HepG2 (cell line): ENCODE results near the gene EVL. TPM values are rescaled to one million over a fixed set of nuclear protein-coding genes. Genes with fewer than 3 reads are reported as not detected.

ENCODE experiments used
- GABPB1 ChIP-seq: IDR thresholded peaks from 2 replicates; pipeline ENCODE4 v1.6.1; 2016; ENCODE audit warnings: mild to moderate bottlenecking, missing genetic modification reagents, moderate library complexity, missing compliant biosample characterization
- SMARCC2 ChIP-seq: fragments of 450-650 bp; IDR thresholded peaks from 2 replicates; pipeline ENCODE4 v1.6.1; 2017; ENCODE audit warnings: antibody characterized with exemption, mild to moderate bottlenecking
- XRCC5 ChIP-seq: fragments of 200-400 bp; formaldehyde crosslinking; optimal IDR thresholded peaks from 2 replicates; pipeline ENCODE3; 2017; ENCODE audit warnings: mild to moderate bottlenecking, low read length
- ZNF10 ChIP-seq: sonication (generic); formaldehyde crosslinking; IDR thresholded peaks from 2 replicates; pipeline ENCODE4 v1.4.0; 2020; ENCODE audit warnings: mild to moderate bottlenecking, low read depth, missing genetic modification reagents, borderline replicate concordance
- ZNF263 ChIP-seq: sonication (generic); formaldehyde crosslinking; IDR thresholded peaks from 2 replicates; pipeline ENCODE4 v1.4.0; 2020; ENCODE audit warnings: missing genetic modification reagents
- ZNF44 ChIP-seq: sonication (generic); formaldehyde crosslinking; IDR thresholded peaks from 2 replicates; pipeline ENCODE4 v1.5.1; 2020; ENCODE audit warnings: mild to moderate bottlenecking, missing genetic modification reagents
- ZNF556 ChIP-seq: sonication (generic); formaldehyde crosslinking; IDR thresholded peaks from 2 replicates; pipeline ENCODE4 v1.4.0; 2020; ENCODE audit warnings: mild to moderate bottlenecking, missing genetic modification reagents, borderline replicate concordance
- ZNF564 ChIP-seq: sonication (generic); formaldehyde crosslinking; IDR thresholded peaks from 2 replicates; pipeline ENCODE4 v1.8.1; 2023; ENCODE audit warnings: mild to moderate bottlenecking, missing genetic modification reagents
- polyA plus RNA-seq, 8 experiments: library from polyadenylated mRNA; depleted of rRNA in 3 of 8; stranded (reverse) in 7 of 8; unstranded in 1 of 8; fragments of >200 nt; fragmentation: Illumina TruSeq in 4 of 8; extraction: Trizol in 4 of 8; gene quantifications; 2 replicates each; pipeline versions ENCODE4 v1.2.1 to v1.2.3, GENCODE V29; 2011 to 2016; ENCODE audit warnings: low read depth in 4 of 8, missing spikeins in 1 of 8, mixed read lengths in 1 of 8; ENCODE audit not compliant: insufficient read depth in 1 of 8
- total RNA-seq, 5 experiments: library from RNA; depleted of rRNA; stranded (reverse); fragments of >200 nt; fragmentation: Illumina TruSeq; extraction: Trizol; gene quantifications; 2 replicates each; pipeline ENCODE4 v1.2.3, GENCODE V29; 2016; ENCODE audit warnings: low read depth in 1 of 5
- TF ChIP-seq, protein P1 (sequence below): sonication (generic); formaldehyde crosslinking; IDR thresholded peaks from 2 replicates; pipeline ENCODE4 v1.5.0; 2020; ENCODE audit warnings: mild to moderate bottlenecking, missing genetic modification reagents, borderline replicate concordance
- TF ChIP-seq, protein P2 (sequence below): sonication (generic); formaldehyde crosslinking; IDR thresholded peaks from 2 replicates; pipeline ENCODE4 v1.5.0; 2020; ENCODE audit warnings: mild to moderate bottlenecking, missing genetic modification reagents, borderline replicate concordance
- TF ChIP-seq, protein P3 (sequence below): sonication (generic); formaldehyde crosslinking; IDR thresholded peaks from 2 replicates; pipeline ENCODE4 v1.5.1; 2020; ENCODE audit warnings: mild to moderate bottlenecking, missing genetic modification reagents, moderate library complexity
- TF ChIP-seq, protein P4 (sequence below): sonication (generic); formaldehyde crosslinking; IDR thresholded peaks from 2 replicates; pipeline ENCODE4 v1.4.0; 2020; ENCODE audit warnings: missing genetic modification reagents

EVL gene
- total and polyA plus RNA-seq, 2 of the 13 experiments (the other 11 are each of a cell fraction or from before 2014, with no cell fraction given) = 15.1 to 31.2 TPM

DNA sequence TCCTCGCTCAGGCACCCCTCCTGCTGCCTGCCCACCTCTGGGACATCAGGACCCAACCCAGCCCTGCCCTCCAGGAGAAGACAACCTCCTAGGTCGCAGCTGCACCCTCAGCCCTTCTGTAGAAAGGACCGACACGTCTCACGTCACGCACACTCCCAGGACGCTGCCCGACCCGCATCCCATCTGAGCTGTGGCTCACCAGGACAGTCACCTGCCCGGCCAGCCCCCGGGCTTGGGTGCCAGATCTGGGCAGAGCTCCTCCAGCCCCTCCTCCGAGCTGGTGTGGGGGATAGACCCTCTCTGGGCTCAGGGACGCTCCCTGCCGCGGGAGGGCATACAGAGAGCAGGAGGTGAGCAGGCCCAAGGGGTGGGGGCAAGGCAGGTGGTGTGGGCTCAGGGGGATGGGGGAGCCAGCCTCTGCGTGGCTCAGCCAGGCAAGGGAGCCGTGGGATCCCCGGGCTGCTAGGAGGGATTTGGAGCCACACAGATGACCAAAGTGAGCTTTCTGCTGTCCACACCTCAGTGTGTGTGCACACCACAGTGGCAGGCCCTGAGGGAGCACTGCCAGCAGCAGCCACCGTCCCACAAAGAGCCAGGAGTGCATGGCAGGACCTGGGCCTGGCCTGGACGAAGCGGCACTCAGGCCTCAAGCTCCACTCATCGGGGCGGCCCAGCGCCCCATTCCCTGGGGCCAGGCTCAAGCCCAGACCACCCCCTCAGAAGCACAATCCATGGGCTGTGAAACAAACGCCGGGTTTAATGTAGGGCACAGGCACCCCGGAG lies 80.7 kb downstream of the EVL start (continued):
- TF ChIP-seq, protein P1, sequence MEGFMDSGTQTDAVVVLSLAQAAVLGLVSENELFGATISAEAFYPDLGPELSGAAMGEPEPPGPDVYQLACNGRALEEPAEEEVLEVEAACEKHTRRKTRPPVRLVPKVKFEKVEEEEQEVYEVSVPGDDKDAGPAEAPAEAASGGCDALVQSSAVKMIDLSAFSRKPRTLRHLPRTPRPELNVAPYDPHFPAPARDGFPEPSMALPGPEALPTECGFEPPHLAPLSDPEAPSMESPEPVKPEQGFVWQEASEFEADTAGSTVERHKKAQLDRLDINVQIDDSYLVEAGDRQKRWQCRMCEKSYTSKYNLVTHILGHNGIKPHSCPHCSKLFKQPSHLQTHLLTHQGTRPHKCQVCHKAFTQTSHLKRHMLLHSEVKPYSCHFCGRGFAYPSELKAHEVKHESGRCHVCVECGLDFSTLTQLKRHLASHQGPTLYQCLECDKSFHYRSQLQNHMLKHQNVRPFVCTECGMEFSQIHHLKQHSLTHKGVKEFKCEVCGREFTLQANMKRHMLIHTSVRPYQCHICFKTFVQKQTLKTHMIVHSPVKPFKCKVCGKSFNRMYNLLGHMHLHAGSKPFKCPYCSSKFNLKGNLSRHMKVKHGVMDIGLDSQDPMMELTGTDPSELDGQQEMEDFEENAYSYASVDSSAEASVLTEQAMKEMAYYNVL = 0 out of 2 replicates have a peak, but pooled peaks have one; percentile 10
- no peak for TF ChIP-seq ZNF44 (CRISPR knock-in tag)
- TF ChIP-seq ZNF10 (CRISPR knock-in tag) = no peak
- TF ChIP-seq, protein P2, sequence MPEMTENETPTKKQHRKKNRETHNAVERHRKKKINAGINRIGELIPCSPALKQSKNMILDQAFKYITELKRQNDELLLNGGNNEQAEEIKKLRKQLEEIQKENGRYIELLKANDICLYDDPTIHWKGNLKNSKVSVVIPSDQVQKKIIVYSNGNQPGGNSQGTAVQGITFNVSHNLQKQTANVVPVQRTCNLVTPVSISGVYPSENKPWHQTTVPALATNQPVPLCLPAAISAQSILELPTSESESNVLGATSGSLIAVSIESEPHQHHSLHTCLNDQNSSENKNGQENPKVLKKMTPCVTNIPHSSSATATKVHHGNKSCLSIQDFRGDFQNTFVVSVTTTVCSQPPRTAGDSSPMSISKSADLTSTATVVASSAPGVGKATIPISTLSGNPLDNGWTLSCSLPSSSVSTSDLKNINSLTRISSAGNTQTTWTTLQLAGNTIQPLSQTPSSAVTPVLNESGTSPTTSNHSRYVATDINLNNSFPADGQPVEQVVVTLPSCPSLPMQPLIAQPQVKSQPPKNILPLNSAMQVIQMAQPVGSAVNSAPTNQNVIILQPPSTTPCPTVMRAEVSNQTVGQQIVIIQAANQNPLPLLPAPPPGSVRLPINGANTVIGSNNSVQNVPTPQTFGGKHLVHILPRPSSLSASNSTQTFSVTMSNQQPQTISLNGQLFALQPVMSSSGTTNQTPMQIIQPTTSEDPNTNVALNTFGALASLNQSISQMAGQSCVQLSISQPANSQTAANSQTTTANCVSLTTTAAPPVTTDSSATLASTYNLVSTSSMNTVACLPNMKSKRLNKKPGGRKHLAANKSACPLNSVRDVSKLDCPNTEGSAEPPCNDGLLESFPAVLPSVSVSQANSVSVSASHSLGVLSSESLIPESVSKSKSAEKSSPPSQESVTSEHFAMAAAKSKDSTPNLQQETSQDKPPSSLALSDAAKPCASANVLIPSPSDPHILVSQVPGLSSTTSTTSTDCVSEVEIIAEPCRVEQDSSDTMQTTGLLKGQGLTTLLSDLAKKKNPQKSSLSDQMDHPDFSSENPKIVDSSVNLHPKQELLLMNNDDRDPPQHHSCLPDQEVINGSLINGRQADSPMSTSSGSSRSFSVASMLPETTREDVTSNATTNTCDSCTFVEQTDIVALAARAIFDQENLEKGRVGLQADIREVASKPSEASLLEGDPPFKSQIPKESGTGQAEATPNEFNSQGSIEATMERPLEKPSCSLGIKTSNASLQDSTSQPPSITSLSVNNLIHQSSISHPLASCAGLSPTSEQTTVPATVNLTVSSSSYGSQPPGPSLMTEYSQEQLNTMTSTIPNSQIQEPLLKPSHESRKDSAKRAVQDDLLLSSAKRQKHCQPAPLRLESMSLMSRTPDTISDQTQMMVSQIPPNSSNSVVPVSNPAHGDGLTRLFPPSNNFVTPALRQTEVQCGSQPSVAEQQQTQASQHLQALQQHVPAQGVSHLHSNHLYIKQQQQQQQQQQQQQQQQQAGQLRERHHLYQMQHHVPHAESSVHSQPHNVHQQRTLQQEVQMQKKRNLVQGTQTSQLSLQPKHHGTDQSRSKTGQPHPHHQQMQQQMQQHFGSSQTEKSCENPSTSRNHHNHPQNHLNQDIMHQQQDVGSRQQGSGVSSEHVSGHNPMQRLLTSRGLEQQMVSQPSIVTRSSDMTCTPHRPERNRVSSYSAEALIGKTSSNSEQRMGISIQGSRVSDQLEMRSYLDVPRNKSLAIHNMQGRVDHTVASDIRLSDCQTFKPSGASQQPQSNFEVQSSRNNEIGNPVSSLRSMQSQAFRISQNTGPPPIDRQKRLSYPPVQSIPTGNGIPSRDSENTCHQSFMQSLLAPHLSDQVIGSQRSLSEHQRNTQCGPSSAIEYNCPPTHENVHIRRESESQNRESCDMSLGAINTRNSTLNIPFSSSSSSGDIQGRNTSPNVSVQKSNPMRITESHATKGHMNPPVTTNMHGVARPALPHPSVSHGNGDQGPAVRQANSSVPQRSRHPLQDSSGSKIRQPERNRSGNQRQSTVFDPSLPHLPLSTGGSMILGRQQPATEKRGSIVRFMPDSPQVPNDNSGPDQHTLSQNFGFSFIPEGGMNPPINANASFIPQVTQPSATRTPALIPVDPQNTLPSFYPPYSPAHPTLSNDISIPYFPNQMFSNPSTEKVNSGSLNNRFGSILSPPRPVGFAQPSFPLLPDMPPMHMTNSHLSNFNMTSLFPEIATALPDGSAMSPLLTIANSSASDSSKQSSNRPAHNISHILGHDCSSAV (CRISPR knock-in tag) = no peak
- TF ChIP-seq, protein P3, sequence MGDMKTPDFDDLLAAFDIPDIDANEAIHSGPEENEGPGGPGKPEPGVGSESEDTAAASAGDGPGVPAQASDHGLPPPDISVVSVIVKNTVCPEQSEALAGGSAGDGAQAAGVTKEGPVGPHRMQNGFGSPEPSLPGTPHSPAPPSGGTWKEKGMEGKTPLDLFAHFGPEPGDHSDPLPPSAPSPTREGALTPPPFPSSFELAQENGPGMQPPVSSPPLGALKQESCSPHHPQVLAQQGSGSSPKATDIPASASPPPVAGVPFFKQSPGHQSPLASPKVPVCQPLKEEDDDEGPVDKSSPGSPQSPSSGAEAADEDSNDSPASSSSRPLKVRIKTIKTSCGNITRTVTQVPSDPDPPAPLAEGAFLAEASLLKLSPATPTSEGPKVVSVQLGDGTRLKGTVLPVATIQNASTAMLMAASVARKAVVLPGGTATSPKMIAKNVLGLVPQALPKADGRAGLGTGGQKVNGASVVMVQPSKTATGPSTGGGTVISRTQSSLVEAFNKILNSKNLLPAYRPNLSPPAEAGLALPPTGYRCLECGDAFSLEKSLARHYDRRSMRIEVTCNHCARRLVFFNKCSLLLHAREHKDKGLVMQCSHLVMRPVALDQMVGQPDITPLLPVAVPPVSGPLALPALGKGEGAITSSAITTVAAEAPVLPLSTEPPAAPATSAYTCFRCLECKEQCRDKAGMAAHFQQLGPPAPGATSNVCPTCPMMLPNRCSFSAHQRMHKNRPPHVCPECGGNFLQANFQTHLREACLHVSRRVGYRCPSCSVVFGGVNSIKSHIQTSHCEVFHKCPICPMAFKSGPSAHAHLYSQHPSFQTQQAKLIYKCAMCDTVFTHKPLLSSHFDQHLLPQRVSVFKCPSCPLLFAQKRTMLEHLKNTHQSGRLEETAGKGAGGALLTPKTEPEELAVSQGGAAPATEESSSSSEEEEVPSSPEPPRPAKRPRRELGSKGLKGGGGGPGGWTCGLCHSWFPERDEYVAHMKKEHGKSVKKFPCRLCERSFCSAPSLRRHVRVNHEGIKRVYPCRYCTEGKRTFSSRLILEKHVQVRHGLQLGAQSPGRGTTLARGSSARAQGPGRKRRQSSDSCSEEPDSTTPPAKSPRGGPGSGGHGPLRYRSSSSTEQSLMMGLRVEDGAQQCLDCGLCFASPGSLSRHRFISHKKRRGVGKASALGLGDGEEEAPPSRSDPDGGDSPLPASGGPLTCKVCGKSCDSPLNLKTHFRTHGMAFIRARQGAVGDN (CRISPR knock-in tag) = 0 out of 2 replicates have a peak, but pooled peaks have one; percentile 5
- peak; percentile 67; the same call in 1 of the 2 replicates for TF ChIP-seq ZNF263 (CRISPR knock-in tag)
- TF ChIP-seq ZNF564 (CRISPR knock-in tag) = no peak
- TF ChIP-seq GABPB1 (CRISPR knock-in tag) = no peak
- TF ChIP-seq, protein P4, sequence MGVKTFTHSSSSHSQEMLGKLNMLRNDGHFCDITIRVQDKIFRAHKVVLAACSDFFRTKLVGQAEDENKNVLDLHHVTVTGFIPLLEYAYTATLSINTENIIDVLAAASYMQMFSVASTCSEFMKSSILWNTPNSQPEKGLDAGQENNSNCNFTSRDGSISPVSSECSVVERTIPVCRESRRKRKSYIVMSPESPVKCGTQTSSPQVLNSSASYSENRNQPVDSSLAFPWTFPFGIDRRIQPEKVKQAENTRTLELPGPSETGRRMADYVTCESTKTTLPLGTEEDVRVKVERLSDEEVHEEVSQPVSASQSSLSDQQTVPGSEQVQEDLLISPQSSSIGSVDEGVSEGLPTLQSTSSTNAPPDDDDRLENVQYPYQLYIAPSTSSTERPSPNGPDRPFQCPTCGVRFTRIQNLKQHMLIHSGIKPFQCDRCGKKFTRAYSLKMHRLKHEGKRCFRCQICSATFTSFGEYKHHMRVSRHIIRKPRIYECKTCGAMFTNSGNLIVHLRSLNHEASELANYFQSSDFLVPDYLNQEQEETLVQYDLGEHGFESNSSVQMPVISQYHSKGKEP = no peak
- no peak for TF ChIP-seq SMARCC2
- no peak for TF ChIP-seq ZNF556 (CRISPR knock-in tag)
- no peak for TF ChIP-seq XRCC5
